ENCODE measurements around the gene RIGI. TPM values are rescaled to one million over a fixed set of nuclear protein-coding genes. Genes with fewer than 3 reads are reported as not detected.

Gene RIGI
- 7.9 and 8.0 TPM in 2 replicates for total RNA-seq (2022)
- percentile 66 among the genes with signal in this experiment for Bru-seq, nascent RNA
- percentile 63 among the genes with signal in this experiment for BruChase-seq, experiment 1, labeled RNA remaining after a 2-hour chase
- BruChase-seq, experiment 2, labeled RNA remaining after a 6-hour chase = percentile 61 among the genes with signal in this experiment
- long read RNA-seq, full-length matches to known transcripts = 6 of 17 reads
- long read RNA-seq, partial matches to known transcripts = 2 of 17 reads
- long read RNA-seq, other reads (novel, unspliced or antisense) = 9 of 17 reads

GRCh38 chr9:32526041-32526706 is at the start of gene RIGI:
TSS of gene RIGI (minus strand) at chr9:32526196. CDS start at chr9:32526166, 30 bp downstream.
- Mint-ChIP-seq H3K4me3 (ENCODE audit: unreplicated experiment) (peak within 1 kb of the TSS; percentile 73), H3K27ac (ENCODE audit: unreplicated experiment) (peak within 1 kb of the TSS; percentile 59), H3K27me3 (ENCODE audit: insufficient read depth, unreplicated experiment) (no peaks in the 10 kb centered on the region), H3K36me3 (ENCODE audit: insufficient read depth, unreplicated experiment) (peaks cover 15% of the 10 kb centered on the region), H3K4me1 (ENCODE audit: low read depth, unreplicated experiment) (peaks cover 28% of the 10 kb centered on the region), H3K9me3 (ENCODE audit: unreplicated experiment) (no peaks in the 10 kb centered on the region)
- intact Hi-C loops (cut with micrococcal nuclease; ENCODE audit: unreplicated experiment) = loop anchor here (1.0 to 5.0 kb wide), 7 partner anchors 24 to 147 kb away; partner anchors contain the start of gene ACO1
- peak; percentile 54 to 58 for TF ChIP-seq CTCF (IDR thresholded peaks at IDR 0.05; ENCODE audit: insufficient read depth in 1 of 2, low read depth in 1 of 2, low read length in 1 of 2, severe bottlenecking in 1 of 2, unreplicated experiment in 1 of 2)
- ChIA-PET POLR2A (interaction anchor here (0.8 to 2.4 kb wide), 4 partner anchors 26 to 147 kb away, joined by 3 to 9 read pairs (median 6); partner anchors contain the start of genes ACO1, SMIM27 and TOPORS), CTCF (interaction anchor here (0.7 to 3.8 kb wide), 16 partner anchors 17 to 148 kb away, joined by 3 to 115 read pairs (median 4); partner anchors contain the start of genes ACO1 and NDUFB6)
- H3K36me3 ChIP-seq (ENCODE audit: control insufficient read depth, insufficient read depth, low read length) = no peaks in the 10 kb centered on the region
- H3K27me3 ChIP-seq (replicated peaks; ENCODE audit: control insufficient read depth, insufficient read depth, low read length) = no peaks in the 10 kb centered on the region
- H3K4me3 ChIP-seq (ENCODE audit: low read depth, low read length) = peak within 1 kb of the TSS; percentile 52
- no TSS peak for BruUV-seq (replicated peaks)
- H3K9me3 ChIP-seq = no peaks in the 10 kb centered on the region; the same call in 1 of the 2 replicates
- DNase-seq = peak; percentile 83 to 91
- H3K4me1 ChIP-seq = peaks cover 19% of the 10 kb centered on the region

- Mint-ChIP-seq H3K27ac (ENCODE audit: unreplicated experiment) (no peak overlapping the region), H3K4me3 (ENCODE audit: unreplicated experiment) (no peak overlapping the region), H3K36me3 (ENCODE audit: insufficient read depth, unreplicated experiment) (peaks cover 10% of the 10 kb centered on the region), H3K4me1 (ENCODE audit: low read depth, unreplicated experiment) (peaks cover 3% of the 10 kb centered on the region), H3K27me3 (ENCODE audit: insufficient read depth, unreplicated experiment) (peaks cover 2% of the 10 kb centered on the region), H3K9me3 (ENCODE audit: unreplicated experiment) (no peaks in the 10 kb centered on the region)
- POLR2A ChIA-PET = no interaction called here
- Histone ChIP-seq H3K4me1 (peaks cover 5% of the 10 kb centered on the region; the same call in 1 of the 2 replicates), H3K4me3 (ENCODE audit: low read depth, low read length) (no peak overlapping the region), H3K36me3 (ENCODE audit: control insufficient read depth, insufficient read depth, low read length) (no peaks in the 10 kb centered on the region), H3K9me3 (no peaks in the 10 kb centered on the region), H3K27me3 (replicated peaks; ENCODE audit: control insufficient read depth, insufficient read depth, low read length) (no peaks in the 10 kb centered on the region)
- BruUV-seq (replicated peaks) = no TSS peak
- no peak for TF ChIP-seq CTCF (IDR thresholded peaks at IDR 0.05; ENCODE audit: insufficient read depth in 1 of 2, low read depth in 1 of 2, low read length in 1 of 2, severe bottlenecking in 1 of 2, unreplicated experiment in 1 of 2)
- intact Hi-C loops (cut with micrococcal nuclease; ENCODE audit: unreplicated experiment) = no loop called here
- CTCF ChIA-PET = interaction anchor here (4.0 kb wide), 1 partner anchor 196 kb away, joined by 63 read pairs; no protein-coding TSS in a partner anchor
- DNase-seq = no peak
These were observed 48.9 kb upstream of the RIGI start for GRCh38 chr9:32574858-32575257.

DNA sequence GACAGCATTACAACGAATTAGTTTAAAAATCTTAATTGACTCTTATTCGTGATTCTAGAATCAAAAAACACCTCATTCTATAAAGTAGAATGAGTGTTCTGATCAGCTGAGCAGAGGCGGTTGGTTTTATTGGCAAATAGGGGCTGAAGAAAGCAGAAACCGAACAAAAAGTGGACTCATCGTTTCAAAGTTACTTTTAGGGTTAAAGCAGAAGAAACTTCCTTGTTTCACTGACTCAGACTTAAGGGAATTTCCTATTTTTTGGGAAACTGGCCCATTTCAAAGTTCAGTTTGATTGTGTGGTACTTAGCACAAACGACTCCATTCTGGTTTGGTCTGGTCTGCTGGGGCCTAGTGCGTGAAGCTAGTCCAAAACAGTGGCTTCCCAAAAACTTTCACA is 47.8 kb upstream of the RIGI start:
- Histone ChIP-seq H3K4me3 (ENCODE audit: low read depth, low read length) (no peak overlapping the region), H3K27me3 (replicated peaks; ENCODE audit: control insufficient read depth, insufficient read depth, low read length) (no peaks in the 10 kb centered on the region), H3K9me3 (no peaks in the 10 kb centered on the region), H3K4me1 (peaks cover 5% of the 10 kb centered on the region; the same call in 1 of the 2 replicates), H3K36me3 (ENCODE audit: control insufficient read depth, insufficient read depth, low read length) (no peaks in the 10 kb centered on the region)
- no peak for TF ChIP-seq CTCF (IDR thresholded peaks at IDR 0.05; ENCODE audit: insufficient read depth in 1 of 2, low read depth in 1 of 2, low read length in 1 of 2, severe bottlenecking in 1 of 2, unreplicated experiment in 1 of 2)
- Mint-ChIP-seq H3K27ac (ENCODE audit: unreplicated experiment) (peak overlapping the region; percentile 100), H3K36me3 (ENCODE audit: insufficient read depth, unreplicated experiment) (peaks cover 17% of the 10 kb centered on the region), H3K27me3 (ENCODE audit: insufficient read depth, unreplicated experiment) (peaks cover 2% of the 10 kb centered on the region), H3K9me3 (ENCODE audit: unreplicated experiment) (no peaks in the 10 kb centered on the region), H3K4me3 (ENCODE audit: unreplicated experiment) (peak overlapping the region; percentile 98), H3K4me1 (ENCODE audit: low read depth, unreplicated experiment) (no peaks in the 10 kb centered on the region)
- DNase-seq = no peak
- intact Hi-C loops (cut with micrococcal nuclease; ENCODE audit: unreplicated experiment) = loop anchor here (2.0 kb wide), 1 partner anchor 147 kb away; no protein-coding TSS in a partner anchor
- ChIA-PET POLR2A (no interaction called here), CTCF (interaction anchor here (0.5 to 4.0 kb wide), 3 partner anchors 7 to 195 kb away, joined by 3 to 63 read pairs (median 3); no protein-coding TSS in a partner anchor)
- no TSS peak for BruUV-seq (replicated peaks)
